DMS 273 treated with DMSO at 0.1 percent for 48 hours (cell line): ENCODE measurements around the gene ECD.
A peak's percentile ranks its signal among the peaks of the same experiment; 100 is the strongest.

Experiments used
- DNase-seq: peaks from one replicate; lab custom pipeline; 2025; lab: John Stamatoyannopoulos, UW

Gene ECD

GRCh38 chr10:73167783-73168464 lies at the start of gene ECD, which contains the start of gene FAM149B1:
TSS of gene ECD (minus strand) at chr10:73168008. CDS start at chr10:73163937, 4,071 bp downstream.
TSS of gene FAM149B1 (plus strand) at chr10:73168119. CDS start at chr10:73168340, 221 bp downstream.
- peak; percentile 63 for DNase-seq

- no peak for DNase-seq
Measured at GRCh38 chr10:73215749-73216148, 47.9 kb upstream of the ECD start.

- no peak for DNase-seq
Measured at GRCh38 chr10:73211106-73211811, 43.5 kb upstream of the ECD start.

- DNase-seq = no peak
Measured at GRCh38 chr10:73210395-73211105, 42.7 kb upstream of the ECD start.

GRCh38 chr10:73209705-73210104 lies 41.9 kb upstream of the ECD start:
- DNase-seq = no peak

- DNase-seq = no peak
Measured at GRCh38 chr10:73207883-73208282, 40.1 kb upstream of the ECD start.

- no peak for DNase-seq
Measured at GRCh38 chr10:73206385-73206784, 38.6 kb upstream of the ECD start.

GRCh38 chr10:73205890-73206289 lies 38.1 kb upstream of the ECD start:
- no peak for DNase-seq

- DNase-seq = no peak
Measured at GRCh38 chr10:73205081-73205480, 37.3 kb upstream of the ECD start.

GRCh38 chr10:73190188-73190587 lies 22.4 kb upstream of the ECD start:
- no peak for DNase-seq

GRCh38 chr10:73186266-73186665 lies 18.5 kb upstream of the ECD start:
- no peak for DNase-seq

GRCh38 chr10:73183667-73184281 lies 16.0 kb upstream of the ECD start:
- no peak for DNase-seq

- DNase-seq = no peak
Measured at GRCh38 chr10:73182568-73182967, 14.8 kb upstream of the ECD start.

- DNase-seq = no peak
Measured at GRCh38 chr10:73174148-73174925, 6.5 kb upstream of the ECD start.

GRCh38 chr10:73172867-73173266 lies 5.1 kb upstream of the ECD start:
- no peak for DNase-seq

- no peak for DNase-seq
Measured at GRCh38 chr10:73169320-73169719, 1.5 kb upstream of the ECD start.

GRCh38 chr10:73168465-73168803 lies 626 bp upstream of the ECD start:
- no peak for DNase-seq

GRCh38 chr10:73167458-73167782 lies 388 bp downstream of the ECD start:
- DNase-seq = no peak

GRCh38 chr10:73166972-73167371 lies 836 bp downstream of the ECD start:
- no peak for DNase-seq

GRCh38 chr10:73163096-73163495 lies 4.7 kb downstream of the ECD start:
- DNase-seq = no peak

GRCh38 chr10:73161662-73162061 lies 6.1 kb downstream of the ECD start:
- DNase-seq = no peak

GRCh38 chr10:73161079-73161478 lies 6.7 kb downstream of the ECD start:
- DNase-seq = no peak
